HG03575 (cell line): ENCODE results near the gene SNX13.

Experiments
- ATAC-seq: cut with Tn5 transposase; IDR thresholded peaks from one replicate; pipeline ENCODE4 v1.9.1; 2021; ENCODE audit not compliant: unreplicated experiment, insufficient number of reproducible peaks, low FRiP score; ENCODE audit errors: extremely low read depth

Gene SNX13

GRCh38 chr7:17940302-17940883 lies at the start of gene SNX13:
SNX13 (minus strand) TSS chr7:17940494; CDS start chr7:17940295, 199 bp downstream.
- peak; percentile 43 for ATAC-seq

- no peak for ATAC-seq
These were observed 49.3 kb upstream of the SNX13 start for GRCh38 chr7:17989546-17989945.

DNA sequence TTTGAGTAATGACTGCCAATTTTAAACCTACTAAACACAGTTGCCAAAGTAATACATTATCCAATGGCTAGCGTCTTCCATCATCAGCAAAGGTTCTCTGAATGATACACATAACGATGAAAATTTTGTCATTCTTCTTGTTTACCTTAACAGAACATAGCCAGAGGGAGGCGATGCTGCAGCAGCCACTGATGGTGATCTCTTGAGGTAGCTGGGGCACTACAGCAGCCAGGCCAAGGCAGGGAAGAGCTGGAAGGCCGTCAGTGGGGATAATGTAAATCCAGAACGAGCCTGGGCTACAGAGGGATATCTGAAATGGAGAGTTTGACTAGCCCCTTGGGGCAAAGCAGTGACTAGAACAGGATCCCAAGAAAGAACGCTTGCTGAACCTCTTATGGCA lies 48.6 kb upstream of the SNX13 start:
- no peak for ATAC-seq

GRCh38 chr7:17988141-17988540 lies 47.8 kb upstream of the SNX13 start:
- ATAC-seq, result no peak

GRCh38 chr7:17986851-17987250 lies 46.6 kb upstream of the SNX13 start:
- ATAC-seq, result no peak

DNA sequence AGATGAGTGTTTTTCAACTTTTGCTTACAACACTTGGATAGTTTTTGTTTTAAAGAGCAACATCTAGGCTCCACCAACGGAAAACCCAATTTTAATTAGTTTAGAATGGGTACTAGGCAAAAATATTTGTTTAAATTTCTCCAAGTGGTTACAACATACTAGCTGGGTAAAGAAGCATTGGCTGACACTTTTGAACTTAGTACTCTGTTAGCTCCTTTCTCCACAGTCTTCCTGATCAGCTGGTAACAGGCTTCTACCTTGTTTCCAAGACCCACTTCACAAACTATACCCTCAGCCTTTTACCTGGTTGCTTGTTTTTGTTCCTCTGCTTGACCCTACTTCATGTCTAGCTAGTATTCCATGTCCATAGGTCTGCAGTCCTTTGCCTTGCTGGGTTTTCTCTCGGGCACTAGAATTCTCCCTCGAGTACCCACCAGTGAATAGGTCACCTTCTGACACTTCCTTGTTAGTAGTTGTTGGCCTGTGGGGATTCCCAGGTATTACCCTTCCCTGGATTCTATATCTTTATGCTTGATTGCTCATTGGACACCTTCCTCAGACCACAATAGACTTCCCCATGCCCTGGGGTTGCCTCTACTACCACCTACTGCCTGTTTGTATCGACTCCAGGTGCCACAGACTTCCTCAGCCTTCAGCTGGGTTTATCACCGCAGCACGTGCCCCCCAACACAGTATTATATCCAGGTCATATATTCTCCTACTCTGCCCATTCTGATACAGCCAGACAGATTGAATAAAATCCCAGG lies 45.4 kb upstream of the SNX13 start:
- no peak for ATAC-seq

DNA sequence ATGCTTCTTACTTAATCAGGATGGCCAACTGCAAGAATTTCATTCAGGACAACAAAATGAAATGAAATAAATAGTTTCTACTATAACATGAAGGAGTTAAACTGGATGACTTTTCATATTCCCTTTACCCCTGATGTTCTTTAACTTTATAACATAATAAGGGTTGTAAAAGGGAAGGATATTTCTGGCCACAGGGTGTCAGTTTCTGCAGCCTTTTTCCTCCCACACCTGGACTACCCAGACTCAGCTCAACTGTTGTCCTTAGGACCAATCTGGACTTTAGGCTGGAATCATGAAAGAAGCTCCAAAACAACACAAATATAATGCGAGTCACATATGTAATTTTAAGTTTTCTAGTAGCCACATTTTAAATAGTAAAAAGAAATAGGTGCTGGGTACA lies 44.0 kb upstream of the SNX13 start:
- no peak for ATAC-seq

DNA sequence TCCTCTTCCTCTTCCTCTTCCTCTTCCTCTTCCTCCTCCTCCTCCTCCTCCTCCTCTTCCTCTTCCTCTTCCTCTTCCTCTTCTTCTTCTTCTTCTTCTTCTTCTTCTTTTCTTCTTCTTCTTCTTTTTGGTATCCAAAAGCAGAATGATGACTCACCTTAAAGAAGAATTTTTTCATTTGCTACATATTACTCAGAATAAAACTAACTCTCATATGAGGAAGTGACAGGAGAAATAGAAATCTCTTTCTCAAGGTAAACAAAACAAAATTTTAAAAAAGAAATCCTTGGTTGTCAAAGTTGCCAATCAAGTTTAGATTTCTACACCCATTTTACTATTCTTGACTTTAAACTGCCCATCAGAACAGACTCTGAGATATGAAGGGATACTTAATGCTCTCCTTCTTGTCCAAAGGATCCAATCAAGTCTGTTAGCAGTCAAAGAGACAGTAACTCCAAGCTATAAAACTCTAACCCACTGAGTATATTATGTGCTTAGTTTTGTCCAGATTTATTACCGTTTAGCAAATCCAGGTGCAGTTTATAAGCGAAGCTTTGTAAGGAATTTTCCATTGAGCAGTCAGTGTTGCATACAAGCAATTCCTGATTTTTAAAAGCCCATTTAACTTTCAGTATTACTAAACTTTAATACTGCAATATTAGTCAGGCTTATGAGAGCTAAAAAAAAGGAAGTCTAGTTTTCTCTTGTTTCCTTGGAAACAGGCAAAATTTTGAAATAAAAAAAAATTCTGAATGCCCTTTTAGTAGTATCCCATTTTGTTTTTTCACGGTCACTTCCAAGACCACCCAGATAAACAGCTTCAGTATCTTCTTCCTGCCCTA lies 43.1 kb upstream of the SNX13 start:
- ATAC-seq, result no peak

DNA sequence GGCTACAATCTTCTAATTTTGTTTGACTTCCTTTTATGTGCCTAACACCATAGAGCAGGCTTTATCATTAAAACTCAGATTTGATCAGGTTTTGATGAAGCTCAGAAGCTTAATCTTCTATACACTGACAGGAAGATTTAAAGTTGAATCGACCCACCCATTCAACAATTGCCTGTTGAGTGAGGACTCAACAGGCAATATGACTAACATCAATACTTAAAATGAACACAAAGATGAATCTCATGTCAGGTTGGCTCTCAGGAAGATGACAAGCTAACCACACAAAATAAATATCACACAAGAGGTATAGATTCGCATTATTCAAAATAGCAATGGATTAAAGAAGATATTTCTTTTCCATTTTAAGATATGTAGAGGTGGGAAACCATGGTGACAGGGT lies 36.7 kb upstream of the SNX13 start:
- no peak for ATAC-seq

DNA sequence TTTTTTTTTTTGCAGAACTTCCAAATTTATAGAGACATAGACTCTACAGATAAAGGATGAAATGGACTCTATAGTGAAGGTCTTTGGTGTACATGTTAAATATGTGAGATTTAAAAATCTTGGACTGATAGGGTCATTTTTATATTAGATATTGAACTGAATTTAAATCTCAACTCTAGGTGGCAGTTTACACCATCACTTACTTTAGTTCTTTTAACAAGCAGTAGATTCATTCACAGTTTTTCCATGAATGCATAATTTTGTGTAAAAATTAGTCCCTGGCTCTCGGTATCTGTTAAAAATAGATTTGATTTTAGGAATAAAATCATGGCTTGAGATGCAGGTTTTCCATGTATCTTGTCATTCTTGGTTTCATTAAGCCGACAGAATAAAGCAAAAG lies 31.1 kb upstream of the SNX13 start:
- no peak for ATAC-seq

DNA sequence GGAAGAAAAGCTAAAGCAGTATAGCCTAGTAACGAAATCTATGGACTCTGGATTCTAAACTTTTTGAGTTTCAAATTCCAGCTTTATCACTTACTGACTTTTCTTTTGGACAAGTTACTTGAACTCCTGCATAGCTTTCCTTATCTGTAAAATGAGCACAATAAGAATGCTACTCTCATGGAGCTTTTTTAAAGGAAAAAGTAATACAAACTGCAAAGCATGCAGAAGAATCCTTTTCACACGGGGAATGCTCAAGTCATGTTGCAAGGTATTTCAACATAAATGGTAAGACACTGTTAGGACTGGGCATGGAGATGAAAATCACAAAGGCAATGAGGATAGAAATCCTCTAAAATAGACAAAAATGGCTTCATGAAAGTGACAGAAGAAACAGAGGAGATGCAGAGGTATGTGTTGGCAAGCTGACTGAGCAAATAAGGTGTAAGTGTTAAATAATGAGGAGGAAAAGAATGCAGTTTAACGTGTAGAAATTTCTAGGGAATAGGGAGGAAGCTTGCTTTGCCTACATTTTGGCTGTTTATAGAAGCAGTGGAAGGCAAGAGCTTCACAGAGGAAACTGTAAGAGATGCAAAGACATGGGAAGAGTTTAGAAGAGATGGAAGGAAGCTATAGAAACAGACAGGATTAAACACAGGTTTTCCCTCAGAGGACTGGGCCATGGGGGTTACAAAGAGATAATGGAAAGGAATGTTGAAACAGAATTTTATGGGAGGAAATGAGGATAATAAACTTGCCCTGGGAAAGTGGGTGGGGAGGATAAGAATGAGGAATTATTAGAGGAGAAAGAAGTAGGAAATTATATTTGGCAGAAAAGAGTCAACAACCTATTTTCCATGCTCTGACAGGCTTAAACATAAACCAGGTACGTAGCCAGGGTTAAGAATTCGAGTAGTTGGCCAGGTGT lies 28.8 kb upstream of the SNX13 start:
- no peak for ATAC-seq

- no peak for ATAC-seq
These were observed 26.4 kb upstream of the SNX13 start for GRCh38 chr7:17966706-17967105.

- no peak for ATAC-seq
These were observed 25.3 kb upstream of the SNX13 start for GRCh38 chr7:17965603-17966002.

GRCh38 chr7:17963281-17963680 lies 23.0 kb upstream of the SNX13 start:
- ATAC-seq, result no peak

DNA sequence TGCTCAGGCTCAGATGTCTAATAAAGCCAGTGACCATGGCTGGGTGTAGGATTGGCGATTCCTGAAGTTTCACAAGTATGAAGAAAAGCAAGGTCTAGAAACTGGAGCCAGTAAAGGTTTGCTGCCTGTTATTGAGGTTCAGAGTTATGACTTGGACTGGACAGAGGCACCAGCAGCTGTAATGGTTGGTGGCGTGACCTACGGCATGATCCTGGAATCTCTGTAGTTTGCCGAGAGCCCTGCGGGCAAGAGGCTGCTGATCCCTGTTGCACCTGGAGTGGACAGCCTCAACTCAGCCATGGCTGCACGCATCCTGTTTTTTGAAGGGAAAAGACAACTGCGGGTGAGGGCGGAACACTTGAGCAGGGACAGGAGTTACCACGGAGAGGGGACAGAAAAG lies 22.4 kb upstream of the SNX13 start:
- ATAC-seq, result no peak

- ATAC-seq, result no peak
These were observed 17.6 kb upstream of the SNX13 start for GRCh38 chr7:17957871-17958270.

- peak; percentile 100 for ATAC-seq
These were observed 12.1 kb upstream of the SNX13 start for GRCh38 chr7:17952387-17952786.

DNA sequence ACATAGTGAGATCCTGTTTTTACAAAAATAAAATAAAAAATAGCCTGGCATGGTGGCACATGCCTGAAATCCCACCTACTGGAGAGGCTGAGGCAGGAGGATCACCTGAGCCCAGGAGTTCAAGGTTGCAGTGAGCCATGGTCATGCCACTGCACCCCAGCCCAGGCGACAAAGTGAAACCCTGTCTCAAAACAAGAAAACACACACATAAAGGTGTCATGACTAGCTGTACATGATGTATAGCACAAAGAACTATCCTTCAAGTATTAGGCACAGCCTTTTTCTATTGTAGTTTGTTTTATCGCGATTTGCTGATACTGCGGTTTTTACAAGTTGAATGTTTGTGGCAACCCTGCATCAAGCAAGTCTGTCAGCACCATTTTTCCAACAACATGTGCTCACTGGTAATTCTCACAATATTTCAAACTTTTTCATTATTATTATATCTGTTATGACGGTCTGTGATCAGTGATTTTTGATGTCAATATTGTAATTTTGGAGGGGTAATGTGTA lies 11.5 kb upstream of the SNX13 start:
- ATAC-seq, result no peak
